SK-N-SH treated with all-trans-retinoic acid at 6 μM for 48 hours (cell line): ENCODE measurements around the gene HDAC4.
"Not testable (repeated sequence)": the region's sequence is repeated elsewhere in the genome, so short reads cannot be mapped to it uniquely, and the experiment has no call there.

Experiments used
- ARNTL ChIP-seq: fragments of 450-650 bp; formaldehyde crosslinking; IDR thresholded peaks from 2 replicates; pipeline ENCODE4 v1.5.0; 2020; ENCODE audit warnings: low read depth, mild to moderate bottlenecking, moderate library complexity, borderline replicate concordance
- ISL1 ChIP-seq: fragments of 250-450 bp; sonication (Bioruptor Pico); IDR thresholded peaks from 2 replicates; pipeline ENCODE4 v2.1.2; 2022; ENCODE audit warnings: mild to moderate bottlenecking, moderate library complexity
- PPARA ChIP-seq: fragments of 250-450 bp; sonication (Bioruptor Pico); IDR thresholded peaks from 2 replicates; pipeline ENCODE4 v1.5.0; 2020; ENCODE audit warnings: mild to moderate bottlenecking, borderline replicate concordance
- SNAI2 ChIP-seq: fragments of 250-450 bp; sonication (Bioruptor Pico); IDR thresholded peaks from 2 replicates; pipeline ENCODE4 v1.5.0; 2020; ENCODE audit warnings: mild to moderate bottlenecking, moderate library complexity
- TOX ChIP-seq: fragments of 250-450 bp; sonication (Bioruptor Pico); IDR thresholded peaks from 2 replicates; pipeline ENCODE4 v1.8.0; 2021; ENCODE audit warnings: mild to moderate bottlenecking, moderate library complexity, borderline replicate concordance
- ZFP3 ChIP-seq: fragments of 250-450 bp; sonication (Bioruptor Pico); IDR thresholded peaks from 2 replicates; pipeline ENCODE4 v1.5.0; 2020; ENCODE audit warnings: mild to moderate bottlenecking, moderate library complexity
- ZNF565 ChIP-seq: fragments of 450-650 bp; formaldehyde crosslinking; conservative IDR thresholded peaks from 2 replicates; pipeline ENCODE4 v1.5.0; 2020; ENCODE audit warnings: low read depth, mild to moderate bottlenecking, moderate library complexity
- ZNF8 ChIP-seq: fragments of 450-650 bp; formaldehyde crosslinking; IDR thresholded peaks from 2 replicates; pipeline ENCODE4 v1.5.0; 2020; ENCODE audit warnings: mild to moderate bottlenecking, moderate library complexity
- TF ChIP-seq, protein P1 (sequence below): fragments of 250-450 bp; sonication (Bioruptor Pico); IDR thresholded peaks from 2 replicates; pipeline ENCODE4 v1.8.0; 2021; ENCODE audit warnings: low read depth, mild to moderate bottlenecking, moderate library complexity, borderline replicate concordance
- TF ChIP-seq, protein P2 (sequence below): fragments of 250-450 bp; sonication (Bioruptor Pico); IDR thresholded peaks from 2 replicates; pipeline ENCODE4 v1.5.0; 2020; ENCODE audit warnings: mild to moderate bottlenecking, moderate library complexity
- TF ChIP-seq, protein P3 (sequence below): fragments of 250-450 bp; sonication (Bioruptor Pico); IDR thresholded peaks from 2 replicates; pipeline ENCODE4 v1.5.1; 2020; ENCODE audit warnings: low read depth, mild to moderate bottlenecking, moderate library complexity

DNA sequence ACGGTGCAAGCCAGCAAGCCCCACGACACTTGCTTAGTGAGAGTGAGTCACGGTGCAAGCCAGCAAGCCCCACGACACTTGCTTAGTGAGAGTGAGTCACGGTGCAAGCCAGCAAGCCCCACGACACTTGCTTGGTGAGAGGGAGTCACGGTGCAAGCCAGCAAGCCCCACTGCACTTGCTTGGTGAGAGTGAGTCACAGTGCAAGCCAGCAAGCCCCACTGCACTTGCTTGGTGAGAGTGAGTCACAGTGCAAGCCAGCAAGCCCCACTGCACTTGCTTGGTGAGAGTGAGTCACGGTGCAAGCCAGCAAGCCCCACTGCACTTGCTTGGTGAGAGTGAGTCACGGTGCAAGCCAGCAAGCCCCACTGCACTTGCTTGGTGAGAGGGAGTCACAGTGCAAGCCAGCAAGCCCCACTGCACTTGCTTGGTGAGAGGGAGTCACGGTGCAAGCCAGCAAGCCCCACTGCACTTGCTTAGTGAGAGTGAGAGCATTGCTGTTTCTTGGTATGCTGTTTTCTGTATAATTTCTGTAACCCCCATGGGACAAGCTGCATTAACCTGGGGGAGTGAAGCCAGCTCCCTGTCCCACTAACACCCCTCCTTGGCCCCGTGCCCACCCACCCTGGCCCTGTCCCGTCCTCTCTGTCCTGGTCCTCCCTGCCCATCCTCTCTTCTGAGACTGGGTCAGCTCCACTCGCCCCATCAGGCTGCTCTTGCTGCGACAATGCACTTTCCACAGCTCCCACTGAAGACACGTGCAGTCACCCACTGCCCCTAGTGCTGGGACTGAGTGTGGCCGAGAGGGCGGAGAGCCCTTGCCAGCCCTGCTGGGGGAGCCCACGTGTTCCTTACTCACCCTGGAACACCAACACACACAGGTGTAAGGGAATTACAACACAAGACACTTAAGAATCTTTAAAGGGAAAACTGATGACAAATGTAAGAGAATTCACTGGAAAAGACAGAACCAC, 331.2 kb downstream of the HDAC4 start:
- TF ChIP-seq ZFP3 (CRISPR knock-in tag); SNAI2; ZNF8 (CRISPR knock-in tag); PPARA (CRISPR knock-in tag); ZNF565 (CRISPR knock-in tag); TOX (CRISPR knock-in tag); ARNTL (CRISPR knock-in tag); ISL1: not testable (repeated sequence)
- TF ChIP-seq, protein P1, sequence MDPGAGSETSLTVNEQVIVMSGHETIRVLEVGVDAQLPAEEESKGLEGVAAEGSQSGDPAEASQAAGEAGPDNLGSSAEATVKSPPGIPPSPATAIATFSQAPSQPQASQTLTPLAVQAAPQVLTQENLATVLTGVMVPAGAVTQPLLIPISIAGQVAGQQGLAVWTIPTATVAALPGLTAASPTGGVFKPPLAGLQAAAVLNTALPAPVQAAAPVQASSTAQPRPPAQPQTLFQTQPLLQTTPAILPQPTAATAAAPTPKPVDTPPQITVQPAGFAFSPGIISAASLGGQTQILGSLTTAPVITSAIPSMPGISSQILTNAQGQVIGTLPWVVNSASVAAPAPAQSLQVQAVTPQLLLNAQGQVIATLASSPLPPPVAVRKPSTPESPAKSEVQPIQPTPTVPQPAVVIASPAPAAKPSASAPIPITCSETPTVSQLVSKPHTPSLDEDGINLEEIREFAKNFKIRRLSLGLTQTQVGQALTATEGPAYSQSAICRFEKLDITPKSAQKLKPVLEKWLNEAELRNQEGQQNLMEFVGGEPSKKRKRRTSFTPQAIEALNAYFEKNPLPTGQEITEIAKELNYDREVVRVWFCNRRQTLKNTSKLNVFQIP: not testable (repeated sequence)
- TF ChIP-seq, protein P2, sequence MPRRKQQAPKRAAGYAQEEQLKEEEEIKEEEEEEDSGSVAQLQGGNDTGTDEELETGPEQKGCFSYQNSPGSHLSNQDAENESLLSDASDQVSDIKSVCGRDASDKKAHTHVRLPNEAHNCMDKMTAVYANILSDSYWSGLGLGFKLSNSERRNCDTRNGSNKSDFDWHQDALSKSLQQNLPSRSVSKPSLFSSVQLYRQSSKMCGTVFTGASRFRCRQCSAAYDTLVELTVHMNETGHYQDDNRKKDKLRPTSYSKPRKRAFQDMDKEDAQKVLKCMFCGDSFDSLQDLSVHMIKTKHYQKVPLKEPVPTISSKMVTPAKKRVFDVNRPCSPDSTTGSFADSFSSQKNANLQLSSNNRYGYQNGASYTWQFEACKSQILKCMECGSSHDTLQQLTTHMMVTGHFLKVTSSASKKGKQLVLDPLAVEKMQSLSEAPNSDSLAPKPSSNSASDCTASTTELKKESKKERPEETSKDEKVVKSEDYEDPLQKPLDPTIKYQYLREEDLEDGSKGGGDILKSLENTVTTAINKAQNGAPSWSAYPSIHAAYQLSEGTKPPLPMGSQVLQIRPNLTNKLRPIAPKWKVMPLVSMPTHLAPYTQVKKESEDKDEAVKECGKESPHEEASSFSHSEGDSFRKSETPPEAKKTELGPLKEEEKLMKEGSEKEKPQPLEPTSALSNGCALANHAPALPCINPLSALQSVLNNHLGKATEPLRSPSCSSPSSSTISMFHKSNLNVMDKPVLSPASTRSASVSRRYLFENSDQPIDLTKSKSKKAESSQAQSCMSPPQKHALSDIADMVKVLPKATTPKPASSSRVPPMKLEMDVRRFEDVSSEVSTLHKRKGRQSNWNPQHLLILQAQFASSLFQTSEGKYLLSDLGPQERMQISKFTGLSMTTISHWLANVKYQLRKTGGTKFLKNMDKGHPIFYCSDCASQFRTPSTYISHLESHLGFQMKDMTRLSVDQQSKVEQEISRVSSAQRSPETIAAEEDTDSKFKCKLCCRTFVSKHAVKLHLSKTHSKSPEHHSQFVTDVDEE: not testable (repeated sequence)
- TF ChIP-seq, protein P3, sequence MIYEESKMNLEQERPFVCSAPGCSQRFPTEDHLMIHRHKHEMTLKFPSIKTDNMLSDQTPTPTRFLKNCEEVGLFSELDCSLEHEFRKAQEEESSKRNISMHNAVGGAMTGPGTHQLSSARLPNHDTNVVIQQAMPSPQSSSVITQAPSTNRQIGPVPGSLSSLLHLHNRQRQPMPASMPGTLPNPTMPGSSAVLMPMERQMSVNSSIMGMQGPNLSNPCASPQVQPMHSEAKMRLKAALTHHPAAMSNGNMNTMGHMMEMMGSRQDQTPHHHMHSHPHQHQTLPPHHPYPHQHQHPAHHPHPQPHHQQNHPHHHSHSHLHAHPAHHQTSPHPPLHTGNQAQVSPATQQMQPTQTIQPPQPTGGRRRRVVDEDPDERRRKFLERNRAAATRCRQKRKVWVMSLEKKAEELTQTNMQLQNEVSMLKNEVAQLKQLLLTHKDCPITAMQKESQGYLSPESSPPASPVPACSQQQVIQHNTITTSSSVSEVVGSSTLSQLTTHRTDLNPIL (CRISPR knock-in tag): not testable (repeated sequence)
